Right kidney (tissue), 1 donor: Measurements from ENCODE around the gene CLEC4M.
"Not testable (repeated sequence)": the region's sequence is repeated elsewhere in the genome, so short reads cannot be mapped to it uniquely, and the experiment has no call there.

Experiments
- DNase-seq: peaks from one replicate; pipeline ENCODE4 v3.0.0-alpha.2; 2016

CLEC4M gene

GRCh38 chr19:7742575-7742974 is 20.5 kb upstream of the CLEC4M start:
- no peak for DNase-seq

DNA sequence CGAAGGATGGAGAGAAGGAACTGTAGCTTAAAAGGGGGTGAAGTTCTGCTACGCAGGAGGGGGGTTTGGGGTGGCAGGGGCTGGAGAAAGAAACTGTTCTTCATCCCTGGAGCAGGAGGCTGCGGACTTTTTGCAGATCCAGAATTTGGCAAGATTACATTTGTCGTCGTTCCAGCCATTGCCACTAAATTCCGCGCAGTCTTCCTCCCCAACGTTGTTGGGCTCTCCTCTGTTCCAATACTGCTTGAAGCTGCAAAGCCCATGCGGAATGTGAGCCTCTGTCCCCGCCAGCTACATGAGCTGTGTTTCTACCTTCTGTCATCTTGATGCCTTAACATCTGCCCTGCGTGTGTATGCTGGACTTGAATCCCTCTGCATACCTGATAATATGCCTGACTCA is 20.1 kb upstream of the CLEC4M start:
- no peak for DNase-seq

GRCh38 chr19:7743425-7743841 is 19.6 kb upstream of the CLEC4M start:
- no peak for DNase-seq

DNA sequence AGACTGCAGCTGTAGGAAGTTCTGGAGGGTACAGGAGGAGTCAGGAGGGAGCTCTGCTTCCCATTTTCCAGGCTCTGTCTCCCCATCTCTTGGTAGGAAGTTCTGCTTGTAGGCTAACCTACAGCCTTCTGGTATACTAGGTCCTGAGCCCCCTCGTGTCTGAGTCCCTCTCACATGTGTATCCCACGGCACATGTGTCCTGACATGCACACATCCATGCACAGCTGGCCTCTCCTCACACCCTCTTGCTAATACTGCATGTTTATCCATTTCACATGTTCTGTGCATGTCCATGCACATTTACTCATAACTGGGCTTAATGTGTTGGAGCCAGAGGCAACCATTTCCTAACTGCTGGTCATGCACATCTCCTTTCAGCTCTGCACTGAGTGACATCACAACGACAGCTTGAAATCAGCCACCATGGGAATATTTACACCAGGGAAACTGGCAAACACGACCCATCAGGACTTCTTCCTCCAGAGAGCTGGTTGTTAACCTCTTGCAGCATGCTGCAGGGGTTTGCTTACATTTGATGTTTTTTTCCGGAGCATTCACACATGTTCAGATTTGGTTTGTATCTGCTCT is 18.8 kb upstream of the CLEC4M start:
- no peak for DNase-seq

- DNase-seq, result no peak
Measured at GRCh38 chr19:7744871-7745650, 18.0 kb upstream of the CLEC4M start.

- not testable (repeated sequence) for DNase-seq
Measured at GRCh38 chr19:7746306-7746705, 16.7 kb upstream of the CLEC4M start.

GRCh38 chr19:7746903-7747884 is 15.8 kb upstream of the CLEC4M start, which contains the start of gene CD209:
Gene CD209, minus strand, starts transcription at chr19:7747534. Its CDS starts 23 bp downstream, at chr19:7747511.
- DNase-seq, result no peak

- no peak for DNase-seq
Measured at GRCh38 chr19:7748171-7748570, 14.9 kb upstream of the CLEC4M start.

- DNase-seq, result no peak
Measured at GRCh38 chr19:7748756-7749155, 14.3 kb upstream of the CLEC4M start.

GRCh38 chr19:7751157-7751783 is 11.8 kb upstream of the CLEC4M start:
- DNase-seq, result no peak

DNA sequence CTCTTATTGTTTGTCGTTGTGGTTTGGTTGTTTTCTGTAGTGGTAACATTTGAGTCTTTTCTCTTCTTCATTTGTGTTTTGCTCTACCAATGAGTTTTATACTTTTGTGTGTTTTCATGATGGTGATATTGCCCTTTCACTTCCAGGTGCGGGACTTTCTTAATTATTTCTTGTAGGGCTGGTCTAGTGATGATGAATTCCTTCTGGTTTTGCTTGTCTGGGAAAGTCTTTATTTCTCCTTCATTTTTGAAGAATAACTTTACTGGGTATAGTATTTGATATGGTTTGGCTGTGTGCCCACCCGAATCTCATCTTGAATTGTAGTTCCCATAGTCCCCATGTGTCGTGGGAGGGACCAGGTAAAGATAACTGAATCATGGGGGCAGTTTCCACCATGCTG is 6.8 kb upstream of the CLEC4M start:
- DNase-seq, result no peak

DNA sequence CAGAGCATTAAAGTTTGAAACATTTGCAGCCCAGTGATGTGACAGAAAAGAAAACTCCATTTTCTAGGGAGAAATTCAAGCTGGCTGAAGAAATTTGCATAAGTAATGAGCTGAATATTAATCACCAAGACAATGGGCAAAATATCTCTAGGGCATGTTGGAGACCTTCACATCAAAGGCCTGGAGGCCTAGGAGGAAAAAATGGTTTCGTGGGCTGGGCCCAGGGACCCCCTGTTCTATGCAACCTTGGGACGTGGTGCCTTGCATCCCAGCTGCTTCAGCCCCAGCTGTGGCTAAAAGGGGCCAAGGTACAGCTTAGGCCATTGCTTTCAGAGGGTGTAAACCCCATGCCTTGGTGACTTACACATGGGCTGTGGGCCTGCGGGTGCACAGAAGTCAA is 5.7 kb upstream of the CLEC4M start:
- DNase-seq, result no peak

DNA sequence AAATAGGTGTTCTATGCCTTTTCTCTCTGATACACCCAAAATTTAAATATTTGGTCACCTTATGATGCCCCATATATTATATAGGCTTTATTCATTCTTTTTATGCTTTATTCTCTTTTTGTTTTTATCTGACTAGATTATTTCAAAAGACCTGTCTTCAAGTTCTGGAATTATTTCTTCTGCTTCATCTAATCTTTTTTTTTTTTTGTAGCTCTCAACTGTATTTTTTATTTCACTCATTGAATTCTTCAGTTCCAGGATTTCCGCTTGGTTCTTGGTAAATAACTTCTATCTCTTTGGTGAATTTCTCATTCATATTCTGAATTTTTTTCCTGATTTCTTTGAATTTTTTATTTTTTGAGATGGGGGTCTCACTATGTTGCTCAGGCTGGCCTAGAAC is 3.9 kb upstream of the CLEC4M start:
- no peak for DNase-seq

GRCh38 chr19:7763696-7764095 is 653 bp downstream of the CLEC4M start:
- DNase-seq, result no peak

DNA sequence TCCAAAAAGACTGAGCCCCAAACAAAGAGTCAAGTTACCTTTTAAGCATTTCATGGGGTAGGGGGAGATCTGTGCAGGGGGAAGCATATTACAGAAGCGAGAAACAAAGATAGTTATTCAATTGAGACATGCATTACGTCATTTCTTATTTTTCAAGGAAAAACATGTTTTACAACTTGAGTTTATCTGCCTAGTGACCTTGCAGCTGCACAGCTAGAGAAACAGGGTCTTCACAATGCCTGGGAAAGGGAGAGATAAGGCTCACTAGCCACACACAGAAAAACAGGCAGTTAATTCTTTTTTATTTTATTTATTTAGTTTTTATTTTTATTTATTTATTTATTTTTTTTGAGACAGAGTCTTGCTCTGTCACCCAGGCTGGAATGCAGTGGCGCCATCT is 1.1 kb downstream of the CLEC4M start:
- DNase-seq, result not testable (repeated sequence)

DNA sequence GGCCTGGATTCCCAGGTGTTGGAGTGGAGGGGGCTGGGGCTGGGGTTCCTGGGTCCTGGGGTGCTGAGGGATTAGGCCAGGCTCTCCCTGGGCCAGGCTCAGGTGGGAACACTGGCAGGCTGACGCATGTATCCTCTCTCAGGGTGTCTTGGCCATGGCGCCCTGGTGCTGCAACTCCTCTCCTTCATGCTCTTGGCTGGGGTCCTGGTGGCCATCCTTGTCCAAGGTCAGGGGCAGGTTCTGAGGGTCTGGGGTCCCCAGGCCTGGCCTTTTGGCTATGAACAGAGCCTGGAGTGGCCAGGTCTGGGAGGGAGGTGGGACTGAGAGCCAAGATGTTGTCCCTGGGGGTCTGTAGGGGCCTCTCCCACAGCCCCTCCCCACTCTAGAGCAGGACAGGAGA is 2.0 kb downstream of the CLEC4M start:
- not testable (repeated sequence) for DNase-seq

DNA sequence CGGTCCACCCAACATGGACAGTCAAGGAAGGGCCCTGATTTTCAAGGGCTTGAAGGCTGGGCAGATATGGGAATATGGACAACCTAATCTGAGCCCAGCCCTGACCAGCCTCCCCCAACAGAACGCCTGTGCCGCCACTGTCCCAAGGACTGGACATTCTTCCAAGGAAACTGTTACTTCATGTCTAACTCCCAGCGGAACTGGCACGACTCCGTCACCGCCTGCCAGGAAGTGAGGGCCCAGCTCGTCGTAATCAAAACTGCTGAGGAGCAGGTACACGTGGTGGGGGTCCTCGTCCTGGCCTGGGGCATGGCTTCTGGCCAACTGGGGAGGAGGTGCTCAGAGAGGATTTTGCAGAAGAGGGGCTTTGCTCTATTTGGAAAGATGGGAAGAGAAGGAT is 3.5 kb downstream of the CLEC4M start:
- no peak for DNase-seq

GRCh38 chr19:7767487-7767886 is 4.4 kb downstream of the CLEC4M start:
- no peak for DNase-seq

GRCh38 chr19:7769171-7769570 is 6.1 kb downstream of the CLEC4M start:
- no peak for DNase-seq

DNA sequence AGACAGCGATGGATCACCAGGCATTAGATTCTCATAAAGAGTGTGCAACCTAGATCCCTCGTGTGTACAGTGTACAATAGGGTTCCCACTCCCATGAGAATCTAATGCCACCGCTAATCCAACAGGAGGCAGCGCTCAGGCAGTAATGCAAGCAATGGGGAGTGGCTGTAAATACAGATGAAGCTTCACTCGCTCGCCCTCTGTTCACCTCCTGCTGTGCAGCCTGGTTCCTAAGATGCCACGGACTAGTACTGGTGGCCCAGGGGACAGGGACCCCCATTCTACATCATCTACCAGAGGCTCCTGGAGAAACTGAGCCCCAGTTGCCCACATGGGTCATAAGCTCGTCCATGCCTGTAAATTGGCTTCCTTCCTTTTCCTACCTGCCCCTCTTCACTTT is 8.0 kb downstream of the CLEC4M start:
- no peak for DNase-seq

DNA sequence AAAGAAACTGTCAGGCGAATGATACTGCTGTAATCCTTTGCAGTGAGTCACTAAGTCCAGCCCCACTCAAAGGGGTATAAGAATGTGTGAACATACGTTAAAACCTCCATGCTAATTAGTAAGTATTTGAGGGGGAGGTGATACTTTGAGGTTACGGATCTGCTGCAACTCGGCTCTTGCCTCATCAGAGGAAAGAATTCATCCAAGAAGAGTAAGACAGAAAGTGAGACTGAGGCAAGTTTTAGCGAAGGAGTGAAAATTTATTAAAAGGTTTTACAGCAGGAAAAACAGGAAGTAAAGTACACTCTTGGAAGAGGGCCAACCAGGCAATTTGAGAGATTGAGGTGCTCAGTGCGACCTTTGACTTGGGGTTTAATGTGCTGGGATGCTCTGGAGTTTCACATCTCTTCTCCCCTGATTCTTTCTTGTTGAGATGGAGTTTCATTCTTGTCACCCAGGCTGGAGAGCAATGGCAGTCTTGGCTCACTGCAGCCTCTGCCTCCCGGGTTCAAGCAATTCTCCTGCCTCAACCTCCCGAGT is 9.8 kb downstream of the CLEC4M start:
- DNase-seq, result no peak

DNA sequence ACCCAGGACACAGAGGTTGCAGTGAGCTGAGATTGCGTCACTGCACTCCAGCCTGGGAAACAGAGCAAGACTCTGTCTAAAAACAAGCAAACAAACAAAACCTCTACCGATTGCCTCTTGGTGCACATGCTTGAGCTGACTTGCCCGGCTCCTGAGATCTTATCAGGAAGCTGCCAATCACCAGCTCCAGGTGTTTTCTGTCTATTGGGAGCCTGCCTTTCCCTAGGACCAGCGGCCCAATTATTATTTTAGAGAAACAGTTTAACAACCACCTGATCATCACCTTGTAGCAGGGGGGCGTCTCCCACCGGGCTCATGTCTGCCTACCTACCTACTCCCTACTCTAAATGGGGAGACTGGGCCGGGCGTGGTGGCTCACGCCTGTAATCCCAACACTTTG is 10.8 kb downstream of the CLEC4M start:
- DNase-seq, result no peak
